Tibial artery (tissue), 4 donors: ENCODE results near the gene BMP10.
A peak's percentile ranks its signal among the peaks of the same experiment; 100 is the strongest.

Experiments
- DNase-seq, 2 donors: peaks; one replicate each; pipeline ENCODE4 v3.0.0-alpha.2; 2019
- H3K27ac ChIP-seq, 2 donors: fragments of 200-600 bp; sonication (generic) in 1 of 2; 1 replicate in 1 of 2; 2 replicates in 1 of 2; pipeline ENCODE4 v1.5.1; 2018 to 2019; ENCODE audit warnings: mild to moderate bottlenecking in 1 of 2
- H3K27me3 ChIP-seq, 2 donors: fragments of 200-600 bp; sonication (generic) in 1 of 2; one replicate each; pipeline versions ENCODE4 v1.5.1 to v1.6.0; 2016 to 2019
- H3K36me3 ChIP-seq, 3 donors: fragments of 200-600 bp; sonication (generic) in 2 of 3; one replicate each; pipeline ENCODE4 v1.5.1; 2016 to 2019; ENCODE audit warnings: mild to moderate bottlenecking in 2 of 3
- H3K4me1 ChIP-seq, 4 donors: fragments of 200-600 bp; sonication (generic) in 2 of 4; 1 replicate in 3 of 4; 2 replicates in 1 of 4; pipeline ENCODE4 v1.5.1; 2016 to 2019
- H3K4me3 ChIP-seq, 2 donors: fragments of 200-600 bp; sonication (generic) in 1 of 2; 1 replicate in 1 of 2; 2 replicates in 1 of 2; pipeline ENCODE4 v1.5.1; 2018 to 2019; ENCODE audit warnings: mild to moderate bottlenecking in 2 of 2
- H3K9me3 ChIP-seq, 3 donors: fragments of 200-600 bp; sonication (generic) in 1 of 3; one replicate each; pipeline ENCODE4 v1.5.1; 2016 to 2019
- intact Hi-C: fragments of 100-400 bp; cut with DNase I; formaldehyde crosslinking; loops from one replicate; pipeline ENCODE4 v1.15.0; 2023; ENCODE audit warnings: low total_unique reads
- TF ChIP-seq, protein P1 (sequence below), 2 experiments: fragments of 200-600 bp in 1 of 2; fragments of 450-650 bp in 1 of 2; IDR thresholded peaks; one replicate each; pipeline ENCODE4 v1.5.1; 2017 to 2019; ENCODE audit warnings: antibody characterized with exemption in 2 of 2, mild to moderate bottlenecking in 1 of 2, moderate library complexity in 1 of 2

BMP10 gene

DNA sequence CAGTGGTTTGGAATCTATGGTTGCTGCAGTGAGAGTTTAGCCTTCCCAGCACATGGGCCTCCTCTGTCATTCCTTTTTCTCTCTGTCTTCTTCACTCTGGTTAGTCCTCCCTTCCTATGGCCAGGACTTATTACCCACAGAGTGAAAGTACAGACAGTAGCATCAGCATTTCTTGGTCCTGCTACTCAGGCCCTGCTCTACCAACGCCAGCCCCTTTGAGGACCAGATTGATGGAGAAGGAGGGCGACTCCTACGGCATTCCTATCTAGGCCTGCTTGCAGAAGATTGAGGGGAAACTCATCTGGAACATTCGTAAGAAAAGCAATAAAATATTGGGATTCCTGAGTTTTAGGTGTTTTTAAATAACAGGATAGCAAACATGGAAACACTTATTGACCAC is 43.5 kb downstream of the BMP10 start:
- no peak for DNase-seq
- intact Hi-C loops = no loop called here
- Histone ChIP-seq H3K4me1 (peaks cover 0 to 51% (median 42%) of the 10 kb centered on the region in 4 donors), H3K4me3 (no peak overlapping the region), H3K36me3 (no peaks in the 10 kb centered on the region), H3K9me3 (no peaks in the 10 kb centered on the region), H3K27ac (peak overlapping the region in 1 of 2 donors; percentile 87), H3K27me3 (no peaks in the 10 kb centered on the region)
- TF ChIP-seq, protein P1, sequence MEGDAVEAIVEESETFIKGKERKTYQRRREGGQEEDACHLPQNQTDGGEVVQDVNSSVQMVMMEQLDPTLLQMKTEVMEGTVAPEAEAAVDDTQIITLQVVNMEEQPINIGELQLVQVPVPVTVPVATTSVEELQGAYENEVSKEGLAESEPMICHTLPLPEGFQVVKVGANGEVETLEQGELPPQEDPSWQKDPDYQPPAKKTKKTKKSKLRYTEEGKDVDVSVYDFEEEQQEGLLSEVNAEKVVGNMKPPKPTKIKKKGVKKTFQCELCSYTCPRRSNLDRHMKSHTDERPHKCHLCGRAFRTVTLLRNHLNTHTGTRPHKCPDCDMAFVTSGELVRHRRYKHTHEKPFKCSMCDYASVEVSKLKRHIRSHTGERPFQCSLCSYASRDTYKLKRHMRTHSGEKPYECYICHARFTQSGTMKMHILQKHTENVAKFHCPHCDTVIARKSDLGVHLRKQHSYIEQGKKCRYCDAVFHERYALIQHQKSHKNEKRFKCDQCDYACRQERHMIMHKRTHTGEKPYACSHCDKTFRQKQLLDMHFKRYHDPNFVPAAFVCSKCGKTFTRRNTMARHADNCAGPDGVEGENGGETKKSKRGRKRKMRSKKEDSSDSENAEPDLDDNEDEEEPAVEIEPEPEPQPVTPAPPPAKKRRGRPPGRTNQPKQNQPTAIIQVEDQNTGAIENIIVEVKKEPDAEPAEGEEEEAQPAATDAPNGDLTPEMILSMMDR (IDR thresholded peaks at IDR 0.05) = no peak

DNA sequence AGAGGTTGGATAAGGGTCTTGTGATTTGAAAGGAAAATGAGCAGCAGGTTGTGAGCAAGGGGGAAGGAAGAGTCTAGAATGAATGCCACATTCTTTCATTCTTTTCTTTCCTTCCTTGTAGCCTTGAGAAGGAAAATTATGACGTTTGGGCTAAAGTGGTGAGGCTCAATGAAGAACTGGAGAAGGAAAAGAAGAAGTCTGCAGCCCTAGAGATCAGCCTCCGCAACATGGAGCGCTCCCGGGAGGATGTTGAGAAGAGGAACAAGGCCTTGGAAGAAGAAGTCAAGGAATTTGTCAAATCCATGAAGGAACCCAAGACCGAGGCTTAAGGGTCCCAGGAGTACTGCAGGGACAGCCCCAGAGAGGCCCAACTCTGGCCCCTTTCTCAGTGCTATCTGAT is 45.3 kb downstream of the BMP10 start:
- Histone ChIP-seq H3K4me3 (no peak overlapping the region), H3K27me3 (no peaks in the 10 kb centered on the region), H3K9me3 (no peaks in the 10 kb centered on the region), H3K4me1 (peaks cover 0 to 33% (median 25%) of the 10 kb centered on the region in 4 donors), H3K36me3 (no peaks in the 10 kb centered on the region), H3K27ac (no peak overlapping the region)
- intact Hi-C loops = no loop called here
- TF ChIP-seq, protein P1 (IDR thresholded peaks at IDR 0.05) = no peak
- DNase-seq = no peak

DNA sequence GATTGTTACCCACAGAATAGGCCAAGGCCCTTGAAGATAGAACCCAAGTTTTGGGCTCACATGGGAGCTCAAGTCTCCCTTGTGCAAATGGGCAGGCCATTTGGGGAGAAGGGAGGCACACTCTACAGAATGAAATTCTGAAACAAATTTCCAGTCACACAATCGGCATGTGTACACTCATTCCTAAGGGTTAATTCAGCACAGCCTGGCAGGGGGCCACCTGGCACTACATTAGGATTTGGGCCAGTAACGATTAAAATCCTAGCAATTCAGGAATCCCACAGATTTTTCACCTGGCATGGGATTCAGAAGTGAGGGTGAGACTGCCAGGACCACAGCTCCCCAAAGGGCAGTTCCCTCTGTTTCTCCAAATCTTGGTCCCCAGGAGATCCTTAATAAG is 46.4 kb downstream of the BMP10 start:
- Histone ChIP-seq H3K27ac (no peak overlapping the region), H3K27me3 (no peaks in the 10 kb centered on the region), H3K4me1 (peaks cover 0 to 29% (median 20%) of the 10 kb centered on the region in 4 donors), H3K36me3 (no peaks in the 10 kb centered on the region), H3K4me3 (no peak overlapping the region), H3K9me3 (no peaks in the 10 kb centered on the region)
- TF ChIP-seq, protein P1 (IDR thresholded peaks at IDR 0.05) = no peak
- intact Hi-C loops = no loop called here
- no peak for DNase-seq

DNA sequence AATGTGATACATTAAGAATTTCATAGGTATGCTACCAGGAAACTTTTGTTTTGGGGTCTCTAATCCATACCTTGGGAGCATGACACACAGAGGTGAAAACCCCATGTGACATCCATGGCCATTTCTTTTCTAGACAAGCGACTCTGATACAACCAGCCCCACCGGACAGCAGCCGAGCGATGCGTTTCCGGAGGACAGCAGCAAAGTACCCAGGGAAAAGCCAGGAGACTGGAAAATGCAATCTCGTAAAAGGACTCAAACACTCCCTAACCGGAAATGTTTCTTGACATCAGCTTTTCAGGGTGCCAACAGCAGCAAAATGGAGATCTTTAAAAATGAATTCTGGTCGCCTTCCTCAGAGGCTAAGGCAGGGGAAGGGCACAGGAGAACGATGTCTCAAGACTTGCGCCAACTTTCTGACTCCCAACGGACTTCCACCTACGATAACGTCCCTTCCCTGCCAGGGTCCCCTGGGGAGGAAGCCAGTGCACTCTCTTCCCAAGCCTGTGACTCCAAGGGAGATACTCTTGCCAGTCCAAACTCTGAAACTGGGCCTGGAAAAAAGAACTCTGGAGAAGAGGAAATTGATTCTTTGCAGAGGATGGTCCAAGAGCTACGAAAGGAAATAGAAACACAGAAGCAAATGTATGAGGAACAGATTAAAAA is 48.9 kb downstream of the BMP10 start:
- TF ChIP-seq, protein P1 (IDR thresholded peaks at IDR 0.05) = no peak
- peak overlapping the region in 1 of 2 donors; percentile 13 for H3K4me3 ChIP-seq
- H3K27ac ChIP-seq = peak overlapping the region; percentile 38 to 51
- H3K9me3 ChIP-seq = no peaks in the 10 kb centered on the region
- intact Hi-C loops = no loop called here
- H3K36me3 ChIP-seq = no peaks in the 10 kb centered on the region
- DNase-seq = no peak
- H3K27me3 ChIP-seq = no peaks in the 10 kb centered on the region
- peaks cover 0 to 12% (median 0%) of the 10 kb centered on the region in 4 donors for H3K4me1 ChIP-seq

DNA sequence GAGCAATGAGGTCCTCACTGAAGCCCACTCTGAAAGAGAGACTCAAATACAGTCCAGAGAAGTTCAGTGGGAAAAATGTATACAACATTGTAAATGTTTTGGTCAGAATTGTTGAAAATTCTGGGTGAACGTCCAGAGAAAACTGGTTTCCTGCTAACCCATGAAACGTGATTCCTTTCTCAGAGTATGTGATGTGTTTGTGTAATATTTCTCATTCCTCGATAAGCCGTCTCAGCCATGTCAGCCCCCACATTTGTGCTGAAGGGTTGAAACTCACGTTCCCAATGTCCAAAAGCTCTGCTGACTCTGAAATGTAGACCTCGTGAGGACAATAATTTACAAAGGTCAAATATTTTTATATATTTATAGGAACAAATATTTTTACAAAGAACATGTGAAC is 51.6 kb downstream of the BMP10 start:
- intact Hi-C loops = no loop called here
- no peaks in the 10 kb centered on the region for H3K36me3 ChIP-seq
- no peak overlapping the region for H3K27ac ChIP-seq
- H3K9me3 ChIP-seq = no peaks in the 10 kb centered on the region
- no peak overlapping the region for H3K4me3 ChIP-seq
- H3K27me3 ChIP-seq = no peaks in the 10 kb centered on the region
- H3K4me1 ChIP-seq = peaks cover 0 to 12% (median 0%) of the 10 kb centered on the region in 4 donors
- no peak for DNase-seq
- TF ChIP-seq, protein P1 (IDR thresholded peaks at IDR 0.05) = no peak
